22Rv1 (cell line): ENCODE measurements around the gene THSD8.

Source experiments
- ZFX ChIP-seq: fragments of 450-650 bp; IDR thresholded peaks from 2 replicates; pipeline ENCODE4 v1.6.1; 2017; ENCODE audit warnings: antibody characterized with exemption, borderline replicate concordance
- TF ChIP-seq, protein P1 (sequence below): fragments of 450-650 bp; IDR thresholded peaks from 2 replicates; pipeline ENCODE4 v1.5.1; 2017; ENCODE audit warnings: mild to moderate bottlenecking

DNA sequence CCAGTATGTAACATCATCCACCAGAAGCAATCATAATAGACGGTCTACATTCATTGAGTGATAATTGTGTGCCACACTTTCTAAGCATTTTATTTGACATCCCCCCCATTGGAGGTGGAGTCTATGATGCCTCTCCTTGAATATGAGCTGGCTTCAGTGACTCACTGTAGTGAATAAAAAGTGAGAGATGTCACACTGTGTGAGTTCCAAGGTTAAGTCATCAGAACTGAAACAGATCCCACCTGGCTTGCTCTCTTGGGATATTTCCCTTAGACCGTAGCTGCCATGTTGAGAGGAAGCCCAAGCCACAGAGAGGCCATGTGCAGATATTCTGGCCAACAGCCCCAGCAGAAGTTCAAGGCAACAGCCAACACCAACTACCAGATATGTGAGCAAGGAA is 19.9 kb downstream of the THSD8 start:
- TF ChIP-seq, protein P1, sequence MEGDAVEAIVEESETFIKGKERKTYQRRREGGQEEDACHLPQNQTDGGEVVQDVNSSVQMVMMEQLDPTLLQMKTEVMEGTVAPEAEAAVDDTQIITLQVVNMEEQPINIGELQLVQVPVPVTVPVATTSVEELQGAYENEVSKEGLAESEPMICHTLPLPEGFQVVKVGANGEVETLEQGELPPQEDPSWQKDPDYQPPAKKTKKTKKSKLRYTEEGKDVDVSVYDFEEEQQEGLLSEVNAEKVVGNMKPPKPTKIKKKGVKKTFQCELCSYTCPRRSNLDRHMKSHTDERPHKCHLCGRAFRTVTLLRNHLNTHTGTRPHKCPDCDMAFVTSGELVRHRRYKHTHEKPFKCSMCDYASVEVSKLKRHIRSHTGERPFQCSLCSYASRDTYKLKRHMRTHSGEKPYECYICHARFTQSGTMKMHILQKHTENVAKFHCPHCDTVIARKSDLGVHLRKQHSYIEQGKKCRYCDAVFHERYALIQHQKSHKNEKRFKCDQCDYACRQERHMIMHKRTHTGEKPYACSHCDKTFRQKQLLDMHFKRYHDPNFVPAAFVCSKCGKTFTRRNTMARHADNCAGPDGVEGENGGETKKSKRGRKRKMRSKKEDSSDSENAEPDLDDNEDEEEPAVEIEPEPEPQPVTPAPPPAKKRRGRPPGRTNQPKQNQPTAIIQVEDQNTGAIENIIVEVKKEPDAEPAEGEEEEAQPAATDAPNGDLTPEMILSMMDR: no peak
- no peak for TF ChIP-seq ZFX
